Measurements from ENCODE around the gene PLA2G2F.

DNA sequence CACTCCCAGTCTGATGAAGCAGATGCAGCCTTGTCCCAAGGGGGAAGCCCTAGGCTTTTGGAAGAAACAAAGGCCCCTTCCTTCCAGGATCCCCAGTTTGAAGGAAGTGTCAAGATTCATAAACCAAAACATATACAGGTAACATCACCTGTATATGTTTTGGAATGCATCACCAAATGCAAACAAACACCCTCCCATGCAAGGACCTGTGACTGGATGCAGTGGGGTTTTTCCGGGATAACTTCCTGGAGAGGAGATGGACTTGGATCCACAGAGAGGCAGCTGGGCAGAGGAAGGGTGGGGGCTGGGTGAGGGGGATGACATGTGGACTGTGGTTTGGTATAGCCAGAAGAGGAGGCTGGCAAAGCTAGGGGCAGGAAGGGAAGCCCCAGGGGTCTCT, 1.5 kb upstream of the PLA2G2F start:
- TF ChIP-seq ERF (CRISPR knock-in tag; IDR thresholded peaks at IDR 0.05): no peak
- TF ChIP-seq, protein P1, sequence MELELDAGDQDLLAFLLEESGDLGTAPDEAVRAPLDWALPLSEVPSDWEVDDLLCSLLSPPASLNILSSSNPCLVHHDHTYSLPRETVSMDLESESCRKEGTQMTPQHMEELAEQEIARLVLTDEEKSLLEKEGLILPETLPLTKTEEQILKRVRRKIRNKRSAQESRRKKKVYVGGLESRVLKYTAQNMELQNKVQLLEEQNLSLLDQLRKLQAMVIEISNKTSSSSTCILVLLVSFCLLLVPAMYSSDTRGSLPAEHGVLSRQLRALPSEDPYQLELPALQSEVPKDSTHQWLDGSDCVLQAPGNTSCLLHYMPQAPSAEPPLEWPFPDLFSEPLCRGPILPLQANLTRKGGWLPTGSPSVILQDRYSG (tag; conservative IDR thresholded peaks at IDR 0.05; ENCODE audit: low read depth): no peak
- TF ChIP-seq, protein P2, sequence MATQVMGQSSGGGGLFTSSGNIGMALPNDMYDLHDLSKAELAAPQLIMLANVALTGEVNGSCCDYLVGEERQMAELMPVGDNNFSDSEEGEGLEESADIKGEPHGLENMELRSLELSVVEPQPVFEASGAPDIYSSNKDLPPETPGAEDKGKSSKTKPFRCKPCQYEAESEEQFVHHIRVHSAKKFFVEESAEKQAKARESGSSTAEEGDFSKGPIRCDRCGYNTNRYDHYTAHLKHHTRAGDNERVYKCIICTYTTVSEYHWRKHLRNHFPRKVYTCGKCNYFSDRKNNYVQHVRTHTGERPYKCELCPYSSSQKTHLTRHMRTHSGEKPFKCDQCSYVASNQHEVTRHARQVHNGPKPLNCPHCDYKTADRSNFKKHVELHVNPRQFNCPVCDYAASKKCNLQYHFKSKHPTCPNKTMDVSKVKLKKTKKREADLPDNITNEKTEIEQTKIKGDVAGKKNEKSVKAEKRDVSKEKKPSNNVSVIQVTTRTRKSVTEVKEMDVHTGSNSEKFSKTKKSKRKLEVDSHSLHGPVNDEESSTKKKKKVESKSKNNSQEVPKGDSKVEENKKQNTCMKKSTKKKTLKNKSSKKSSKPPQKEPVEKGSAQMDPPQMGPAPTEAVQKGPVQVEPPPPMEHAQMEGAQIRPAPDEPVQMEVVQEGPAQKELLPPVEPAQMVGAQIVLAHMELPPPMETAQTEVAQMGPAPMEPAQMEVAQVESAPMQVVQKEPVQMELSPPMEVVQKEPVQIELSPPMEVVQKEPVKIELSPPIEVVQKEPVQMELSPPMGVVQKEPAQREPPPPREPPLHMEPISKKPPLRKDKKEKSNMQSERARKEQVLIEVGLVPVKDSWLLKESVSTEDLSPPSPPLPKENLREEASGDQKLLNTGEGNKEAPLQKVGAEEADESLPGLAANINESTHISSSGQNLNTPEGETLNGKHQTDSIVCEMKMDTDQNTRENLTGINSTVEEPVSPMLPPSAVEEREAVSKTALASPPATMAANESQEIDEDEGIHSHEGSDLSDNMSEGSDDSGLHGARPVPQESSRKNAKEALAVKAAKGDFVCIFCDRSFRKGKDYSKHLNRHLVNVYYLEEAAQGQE (IDR thresholded peaks at IDR 0.05; ENCODE audit: borderline replicate concordance): no peak
- TF ChIP-seq, protein P2 (CRISPR knock-in tag; IDR thresholded peaks at IDR 0.05; ENCODE audit: low read depth): no peak
- no peak for TF ChIP-seq PTTG1 (tag; IDR thresholded peaks at IDR 0.05; ENCODE audit: low read depth)
- TF ChIP-seq, protein P3, sequence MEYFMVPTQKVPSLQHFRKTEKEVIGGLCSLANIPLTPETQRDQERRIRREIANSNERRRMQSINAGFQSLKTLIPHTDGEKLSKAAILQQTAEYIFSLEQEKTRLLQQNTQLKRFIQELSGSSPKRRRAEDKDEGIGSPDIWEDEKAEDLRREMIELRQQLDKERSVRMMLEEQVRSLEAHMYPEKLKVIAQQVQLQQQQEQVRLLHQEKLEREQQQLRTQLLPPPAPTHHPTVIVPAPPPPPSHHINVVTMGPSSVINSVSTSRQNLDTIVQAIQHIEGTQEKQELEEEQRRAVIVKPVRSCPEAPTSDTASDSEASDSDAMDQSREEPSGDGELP (CRISPR knock-in tag; IDR thresholded peaks at IDR 0.05; ENCODE audit: borderline replicate concordance): no peak

All from K562 (cell line).